Liver (tissue), 9 donors: Measurements from ENCODE around the gene FERMT1. TPM values are rescaled to one million over a fixed set of nuclear protein-coding genes. Genes with fewer than 3 reads are reported as not detected.

Source experiments
- DNase-seq: peaks from one replicate; pipeline ENCODE4 v3.0.0-alpha.2; 2017; ENCODE audit warnings: low spot score
- H3K27ac ChIP-seq, 2 donors: one replicate each; pipeline ENCODE4 v1.7.0; 2013; ENCODE audit warnings: inconsistent platforms in 2 of 2, low read length in 2 of 2, control low read depth in 1 of 2, low read depth in 1 of 2, mild to moderate bottlenecking in 1 of 2
- H3K27me3 ChIP-seq, 4 donors: one replicate each; pipeline versions ENCODE4 v1.6.1 to v1.7.0; 2013; ENCODE audit warnings: low read length in 3 of 4, inconsistent platforms in 1 of 4, mild to moderate bottlenecking in 1 of 4, moderate library complexity in 1 of 4; ENCODE audit not compliant: control insufficient read depth in 4 of 4, insufficient read depth in 4 of 4
- H3K36me3 ChIP-seq, 4 donors: one replicate each; pipeline versions ENCODE4 v1.6.1 to v1.7.0; 2013; ENCODE audit warnings: low read length in 3 of 4, mild to moderate bottlenecking in 3 of 4, low read depth in 1 of 4, moderate library complexity in 1 of 4; ENCODE audit not compliant: control insufficient read depth in 4 of 4, insufficient read depth in 3 of 4
- H3K4me1 ChIP-seq, 4 donors: one replicate each; pipeline versions ENCODE4 v1.6.1 to v1.7.0; 2013; ENCODE audit warnings: low read length in 3 of 4, mild to moderate bottlenecking in 3 of 4, moderate library complexity in 1 of 4; ENCODE audit not compliant: control insufficient read depth in 4 of 4, insufficient read depth in 4 of 4
- H3K4me3 ChIP-seq, 3 donors: one replicate each; pipeline versions ENCODE4 v1.6.1 to v1.7.0; 2013; ENCODE audit warnings: low read length in 3 of 3, control low read depth in 1 of 3, low read depth in 1 of 3, mild to moderate bottlenecking in 1 of 3
- H3K9ac ChIP-seq, 2 donors: one replicate each; pipeline ENCODE4 v1.7.0; 2013; ENCODE audit warnings: low read length in 2 of 2, mild to moderate bottlenecking in 2 of 2, moderate library complexity in 2 of 2, control low read depth in 1 of 2, low read depth in 1 of 2
- H3K9me3 ChIP-seq, 4 donors: one replicate each; pipeline versions ENCODE4 v1.6.1 to v1.7.0; 2013; ENCODE audit warnings: low read length in 3 of 4; ENCODE audit not compliant: control insufficient read depth in 4 of 4
- EGR1 ChIP-seq, 2 donors: IDR thresholded peaks; 2 replicates each; pipeline ENCODE4 v1.6.1; 2016 to 2018; ENCODE audit warnings: antibody characterized with exemption in 2 of 2, low read depth in 2 of 2
- FOXA1 ChIP-seq: IDR thresholded peaks from 2 replicates; pipeline ENCODE4 v1.6.1; 2016; ENCODE audit warnings: antibody characterized with exemption
- FOXA2 ChIP-seq: IDR thresholded peaks from 2 replicates; pipeline ENCODE4 v1.6.1; 2016; ENCODE audit warnings: antibody characterized with exemption
- GABPA ChIP-seq, 2 donors: IDR thresholded peaks in 1 of 2; conservative IDR thresholded peaks in 1 of 2; 2 replicates each; pipeline ENCODE4 v1.6.1; 2016; ENCODE audit warnings: antibody characterized with exemption in 2 of 2, mild to moderate bottlenecking in 1 of 2, moderate library complexity in 1 of 2
- HNF4A ChIP-seq, 2 donors: conservative IDR thresholded peaks; 2 replicates each; pipeline ENCODE4 v1.6.1; 2016; ENCODE audit warnings: antibody characterized with exemption in 2 of 2, mild to moderate bottlenecking in 2 of 2
- JUND ChIP-seq, 2 donors: IDR thresholded peaks; 2 replicates each; pipeline ENCODE4 v1.6.1; 2016; ENCODE audit warnings: antibody characterized with exemption in 2 of 2
- NR2F2 ChIP-seq: IDR thresholded peaks from 2 replicates; pipeline ENCODE4 v1.6.1; 2016; ENCODE audit warnings: antibody characterized with exemption
- RAD21 ChIP-seq, 2 donors: IDR thresholded peaks; 2 replicates each; pipeline ENCODE4 v1.6.1; 2016; ENCODE audit warnings: antibody characterized with exemption in 2 of 2, mild to moderate bottlenecking in 2 of 2
- RXRA ChIP-seq, 2 donors: IDR thresholded peaks; 2 replicates each; pipeline ENCODE4 v1.6.1; 2017 to 2018; ENCODE audit warnings: antibody characterized with exemption in 2 of 2, mild to moderate bottlenecking in 1 of 2
- SP1 ChIP-seq: IDR thresholded peaks from 2 replicates; pipeline ENCODE4 v1.6.1; 2018; ENCODE audit warnings: antibody characterized with exemption, mild to moderate bottlenecking
- TAF1 ChIP-seq: conservative IDR thresholded peaks from 2 replicates; pipeline ENCODE4 v1.6.1; 2016; ENCODE audit warnings: antibody characterized with exemption, mild to moderate bottlenecking
- YY1 ChIP-seq: IDR thresholded peaks from 2 replicates; pipeline ENCODE4 v1.6.1; 2016; ENCODE audit warnings: antibody characterized with exemption, mild to moderate bottlenecking
- WGBS: extraction: QIAGEN DNeasy Blood & Tissue Kit; methylation state at CpG from one replicate; pipeline ENCODE4 v1.1.7; 2013; 5-methylcytosine and 5-hydroxymethylcytosine counted together
- polyA plus RNA-seq, 2 donors: library from polyadenylated mRNA; stranded (reverse) in 1 of 2; unstranded in 1 of 2; fragments of 200-250 nt in 1 of 2; fragments of >200 nt in 1 of 2; fragmentation: Nextera tagmentation in 1 of 2; extraction: Ambion mirVana in 1 of 2; gene quantifications; one replicate each; pipeline versions ENCODE4 v1.2.1 to v1.2.3, GENCODE V29; 2013 to 2015
- total RNA-seq, 2 donors: library from RNA; depleted of rRNA; stranded (reverse); fragments of >200 nt; gene quantifications; one replicate each; pipeline ENCODE4 v1.2.3, GENCODE V29; 2014
- TF ChIP-seq, protein P1 (sequence below): IDR thresholded peaks from 2 replicates; pipeline ENCODE4 v1.6.1; 2016; ENCODE audit warnings: antibody characterized with exemption
- TF ChIP-seq, protein P2 (sequence below): IDR thresholded peaks from 2 replicates; pipeline ENCODE4 v1.6.1; 2016; ENCODE audit warnings: antibody characterized with exemption
- TF ChIP-seq, protein P3 (sequence below): fragments of 150-350 bp; IDR thresholded peaks from 2 replicates; pipeline ENCODE4 v1.5.1; 2017; ENCODE audit warnings: improper control_type of control experiment, low read depth, low read length; ENCODE audit not compliant: missing input control
- TF ChIP-seq, protein P4 (sequence below): IDR thresholded peaks from 2 replicates; pipeline ENCODE4 v1.6.1; 2016; ENCODE audit warnings: antibody characterized with exemption, mild to moderate bottlenecking
- TF ChIP-seq, protein P5 (sequence below): IDR thresholded peaks from 2 replicates; pipeline ENCODE4 v1.6.1; 2016; ENCODE audit warnings: antibody characterized with exemption
- donor health status: healthy.
- donor health status: healthy.
- donor health status: healthy.
- donor health status: healthy.
- donor health status: healthy.

The FERMT1 gene
- total and polyA plus RNA-seq, 4 donors = 0.11 to 0.42 (median 0.21) TPM

DNA sequence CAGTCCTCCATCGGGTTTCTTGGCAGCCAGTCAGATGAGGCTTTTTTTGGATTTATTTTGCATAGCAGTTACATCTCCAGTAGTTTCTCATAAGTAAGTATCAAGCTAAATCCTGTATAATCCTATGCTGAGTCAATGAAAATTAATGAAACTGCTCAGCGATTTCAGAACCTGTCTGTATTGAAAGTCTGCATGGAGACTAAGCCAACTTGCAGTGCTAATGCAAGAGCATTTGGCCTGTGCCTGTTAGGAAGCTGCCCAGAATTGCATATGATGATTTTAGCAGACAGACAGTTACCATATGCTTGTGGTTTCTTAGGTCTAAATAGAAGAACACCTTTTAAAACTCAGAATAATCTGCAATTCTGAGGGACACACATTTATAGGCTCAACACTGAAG, 43.8 kb downstream of the FERMT1 start:
- H3K9me3 ChIP-seq = no peaks in the 10 kb centered on the region
- TF ChIP-seq RXRA (IDR thresholded peaks at IDR 0.05) = no peak
- no peak overlapping the region for H3K9ac ChIP-seq
- peaks cover 8 to 30% (median 21%) of the 10 kb centered on the region in 4 donors for H3K4me1 ChIP-seq
- no peak overlapping the region for H3K4me3 ChIP-seq
- DNase-seq = no peak
- H3K36me3 ChIP-seq = no peaks in the 10 kb centered on the region
- H3K27ac ChIP-seq = no peak overlapping the region
- H3K27me3 ChIP-seq = no peaks in the 10 kb centered on the region
- WGBS = 70% methylated on average over 2 of the region's 2 CpGs

DNA sequence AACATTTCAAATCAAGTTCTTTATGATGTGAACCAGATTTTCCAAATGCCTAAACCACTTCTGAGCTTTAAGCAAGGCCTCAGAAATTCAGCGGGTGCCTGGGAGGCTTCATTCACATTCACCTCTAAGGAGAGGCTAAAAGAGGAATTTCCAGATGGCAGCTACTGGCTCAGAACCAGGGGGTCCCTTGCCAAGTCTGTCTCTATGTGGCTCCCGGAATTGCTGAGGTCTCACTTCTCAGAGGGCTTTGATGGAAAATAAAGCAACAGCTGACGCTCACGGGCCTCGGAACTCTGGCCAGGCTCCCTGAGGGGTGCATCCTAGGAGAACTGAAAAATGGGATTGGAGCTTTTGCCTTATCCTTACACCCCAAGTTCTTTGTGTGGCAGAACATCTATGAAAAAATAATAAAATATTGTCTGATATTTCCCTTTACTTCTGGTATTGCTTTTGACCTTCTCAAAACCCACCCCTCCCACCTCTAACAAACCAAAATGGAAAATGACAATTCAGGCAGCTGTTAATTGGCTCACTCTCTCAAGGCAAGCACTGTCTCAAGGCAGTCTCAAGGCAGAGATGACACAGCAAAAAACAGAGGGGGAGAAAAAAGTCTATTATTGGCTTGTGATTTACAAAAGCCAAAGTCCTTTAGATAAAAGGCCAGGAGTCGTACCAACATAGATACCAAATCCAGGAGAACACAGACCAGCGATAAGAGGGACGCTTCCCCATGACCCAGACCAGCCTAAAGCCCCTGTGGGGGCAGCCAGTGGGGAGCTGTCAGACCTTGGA, 47.2 kb downstream of the FERMT1 start:
- no peak for DNase-seq
- Histone ChIP-seq H3K9ac (no peak overlapping the region), H3K4me1 (peaks cover 8 to 32% (median 22%) of the 10 kb centered on the region in 4 donors), H3K4me3 (no peak overlapping the region), H3K36me3 (no peaks in the 10 kb centered on the region), H3K9me3 (no peaks in the 10 kb centered on the region), H3K27me3 (no peaks in the 10 kb centered on the region), H3K27ac (peak overlapping the region in 1 of 2 donors; percentile 15)
- 43% methylated on average over 8 of the region's 8 CpGs for WGBS
- TF ChIP-seq SP1 (peak; percentile 63), RAD21 (IDR thresholded peaks at IDR 0.05) (peak in 1 of 2 donors; percentile 10), EGR1 (IDR thresholded peaks at IDR 0.05; ENCODE audit: low read depth in 2 of 2) (no peak), RXRA (IDR thresholded peaks at IDR 0.05) (peak in 1 of 2 donors; percentile 66), HNF4A (conservative IDR thresholded peaks at IDR 0.05) (peak; percentile 72 to 83), YY1 (no peak), JUND (IDR thresholded peaks at IDR 0.05) (peak in 1 of 2 donors; percentile 50)

DNA sequence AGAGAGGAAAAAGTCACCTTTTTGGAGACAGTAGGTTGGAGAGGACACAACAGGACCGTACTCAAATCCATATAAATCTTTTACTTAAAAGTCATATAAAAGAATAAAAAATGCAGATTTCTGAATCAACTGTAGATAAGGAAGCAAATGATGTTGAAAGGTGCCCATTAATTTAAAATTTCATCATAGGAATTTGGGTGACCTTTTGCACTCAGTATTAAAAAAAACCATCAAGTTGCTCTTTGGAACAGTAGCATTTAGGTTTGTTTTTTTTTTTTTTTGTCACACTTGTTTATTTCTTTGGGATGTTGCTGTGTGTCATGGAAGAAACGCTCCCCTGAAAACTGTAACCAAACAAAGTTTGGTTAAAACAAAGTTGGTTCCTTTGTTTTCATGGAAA, 48.0 kb downstream of the FERMT1 start:
- Histone ChIP-seq H3K9ac (no peak overlapping the region), H3K27ac (no peak overlapping the region), H3K9me3 (no peaks in the 10 kb centered on the region), H3K27me3 (no peaks in the 10 kb centered on the region), H3K36me3 (no peaks in the 10 kb centered on the region), H3K4me1 (peaks cover 8 to 37% (median 22%) of the 10 kb centered on the region in 4 donors), H3K4me3 (no peak overlapping the region)
- no peak for DNase-seq
- TF ChIP-seq RAD21 (IDR thresholded peaks at IDR 0.05) (no peak), GABPA (IDR thresholded peaks at IDR 0.05 in 1 of 2, conservative IDR thresholded peaks at IDR 0.05 in 1 of 2) (no peak), SP1 (no peak), RXRA (IDR thresholded peaks at IDR 0.05) (peak in 1 of 2 donors; percentile 42), FOXA1 (no peak), HNF4A (conservative IDR thresholded peaks at IDR 0.05) (peak; percentile 42 to 61), NR2F2 (no peak), TAF1 (no peak), JUND (IDR thresholded peaks at IDR 0.05) (no peak), EGR1 (IDR thresholded peaks at IDR 0.05; ENCODE audit: low read depth in 2 of 2) (no peak), YY1 (no peak), FOXA2 (no peak)
- TF ChIP-seq, protein P1, sequence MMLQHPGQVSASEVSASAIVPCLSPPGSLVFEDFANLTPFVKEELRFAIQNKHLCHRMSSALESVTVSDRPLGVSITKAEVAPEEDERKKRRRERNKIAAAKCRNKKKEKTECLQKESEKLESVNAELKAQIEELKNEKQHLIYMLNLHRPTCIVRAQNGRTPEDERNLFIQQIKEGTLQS = no peak
- TF ChIP-seq, protein P2, sequence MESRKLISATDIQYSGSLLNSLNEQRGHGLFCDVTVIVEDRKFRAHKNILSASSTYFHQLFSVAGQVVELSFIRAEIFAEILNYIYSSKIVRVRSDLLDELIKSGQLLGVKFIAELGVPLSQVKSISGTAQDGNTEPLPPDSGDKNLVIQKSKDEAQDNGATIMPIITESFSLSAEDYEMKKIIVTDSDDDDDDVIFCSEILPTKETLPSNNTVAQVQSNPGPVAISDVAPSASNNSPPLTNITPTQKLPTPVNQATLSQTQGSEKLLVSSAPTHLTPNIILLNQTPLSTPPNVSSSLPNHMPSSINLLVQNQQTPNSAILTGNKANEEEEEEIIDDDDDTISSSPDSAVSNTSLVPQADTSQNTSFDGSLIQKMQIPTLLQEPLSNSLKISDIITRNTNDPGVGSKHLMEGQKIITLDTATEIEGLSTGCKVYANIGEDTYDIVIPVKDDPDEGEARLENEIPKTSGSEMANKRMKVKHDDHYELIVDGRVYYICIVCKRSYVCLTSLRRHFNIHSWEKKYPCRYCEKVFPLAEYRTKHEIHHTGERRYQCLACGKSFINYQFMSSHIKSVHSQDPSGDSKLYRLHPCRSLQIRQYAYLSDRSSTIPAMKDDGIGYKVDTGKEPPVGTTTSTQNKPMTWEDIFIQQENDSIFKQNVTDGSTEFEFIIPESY = no peak
- TF ChIP-seq, protein P3, sequence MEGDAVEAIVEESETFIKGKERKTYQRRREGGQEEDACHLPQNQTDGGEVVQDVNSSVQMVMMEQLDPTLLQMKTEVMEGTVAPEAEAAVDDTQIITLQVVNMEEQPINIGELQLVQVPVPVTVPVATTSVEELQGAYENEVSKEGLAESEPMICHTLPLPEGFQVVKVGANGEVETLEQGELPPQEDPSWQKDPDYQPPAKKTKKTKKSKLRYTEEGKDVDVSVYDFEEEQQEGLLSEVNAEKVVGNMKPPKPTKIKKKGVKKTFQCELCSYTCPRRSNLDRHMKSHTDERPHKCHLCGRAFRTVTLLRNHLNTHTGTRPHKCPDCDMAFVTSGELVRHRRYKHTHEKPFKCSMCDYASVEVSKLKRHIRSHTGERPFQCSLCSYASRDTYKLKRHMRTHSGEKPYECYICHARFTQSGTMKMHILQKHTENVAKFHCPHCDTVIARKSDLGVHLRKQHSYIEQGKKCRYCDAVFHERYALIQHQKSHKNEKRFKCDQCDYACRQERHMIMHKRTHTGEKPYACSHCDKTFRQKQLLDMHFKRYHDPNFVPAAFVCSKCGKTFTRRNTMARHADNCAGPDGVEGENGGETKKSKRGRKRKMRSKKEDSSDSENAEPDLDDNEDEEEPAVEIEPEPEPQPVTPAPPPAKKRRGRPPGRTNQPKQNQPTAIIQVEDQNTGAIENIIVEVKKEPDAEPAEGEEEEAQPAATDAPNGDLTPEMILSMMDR = no peak
- TF ChIP-seq, protein P4, sequence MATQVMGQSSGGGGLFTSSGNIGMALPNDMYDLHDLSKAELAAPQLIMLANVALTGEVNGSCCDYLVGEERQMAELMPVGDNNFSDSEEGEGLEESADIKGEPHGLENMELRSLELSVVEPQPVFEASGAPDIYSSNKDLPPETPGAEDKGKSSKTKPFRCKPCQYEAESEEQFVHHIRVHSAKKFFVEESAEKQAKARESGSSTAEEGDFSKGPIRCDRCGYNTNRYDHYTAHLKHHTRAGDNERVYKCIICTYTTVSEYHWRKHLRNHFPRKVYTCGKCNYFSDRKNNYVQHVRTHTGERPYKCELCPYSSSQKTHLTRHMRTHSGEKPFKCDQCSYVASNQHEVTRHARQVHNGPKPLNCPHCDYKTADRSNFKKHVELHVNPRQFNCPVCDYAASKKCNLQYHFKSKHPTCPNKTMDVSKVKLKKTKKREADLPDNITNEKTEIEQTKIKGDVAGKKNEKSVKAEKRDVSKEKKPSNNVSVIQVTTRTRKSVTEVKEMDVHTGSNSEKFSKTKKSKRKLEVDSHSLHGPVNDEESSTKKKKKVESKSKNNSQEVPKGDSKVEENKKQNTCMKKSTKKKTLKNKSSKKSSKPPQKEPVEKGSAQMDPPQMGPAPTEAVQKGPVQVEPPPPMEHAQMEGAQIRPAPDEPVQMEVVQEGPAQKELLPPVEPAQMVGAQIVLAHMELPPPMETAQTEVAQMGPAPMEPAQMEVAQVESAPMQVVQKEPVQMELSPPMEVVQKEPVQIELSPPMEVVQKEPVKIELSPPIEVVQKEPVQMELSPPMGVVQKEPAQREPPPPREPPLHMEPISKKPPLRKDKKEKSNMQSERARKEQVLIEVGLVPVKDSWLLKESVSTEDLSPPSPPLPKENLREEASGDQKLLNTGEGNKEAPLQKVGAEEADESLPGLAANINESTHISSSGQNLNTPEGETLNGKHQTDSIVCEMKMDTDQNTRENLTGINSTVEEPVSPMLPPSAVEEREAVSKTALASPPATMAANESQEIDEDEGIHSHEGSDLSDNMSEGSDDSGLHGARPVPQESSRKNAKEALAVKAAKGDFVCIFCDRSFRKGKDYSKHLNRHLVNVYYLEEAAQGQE = no peak
- TF ChIP-seq, protein P5, sequence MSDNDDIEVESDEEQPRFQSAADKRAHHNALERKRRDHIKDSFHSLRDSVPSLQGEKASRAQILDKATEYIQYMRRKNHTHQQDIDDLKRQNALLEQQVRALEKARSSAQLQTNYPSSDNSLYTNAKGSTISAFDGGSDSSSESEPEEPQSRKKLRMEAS = no peak
- whole genome bisulfite sequencing = 47% methylated on average over 2 of the region's 2 CpGs
